AG04449 (cell line): ENCODE results near the gene MDH2.
"Not testable (repeated sequence)": the region's sequence is repeated elsewhere in the genome, so short reads cannot be mapped to it uniquely, and the experiment has no call there.

Experiments
- CTCF ChIA-PET: fragments of 350-600 bp; formaldehyde crosslinking; extraction: SDS; loops from one replicate; lab custom pipeline; 2021; ENCODE audit warnings: antibody characterized with exemption; lab: Yijun Ruan, JAX
- POLR2A ChIA-PET: fragments of 400-600, 350-600 bp; formaldehyde crosslinking; extraction: SDS; loops from one replicate; lab custom pipeline; 2020; ENCODE audit warnings: antibody characterized with exemption, inconsistent platforms; lab: Yijun Ruan, JAX
- DNase-seq: peaks from one replicate; pipeline ENCODE4 v3.0.0-alpha.2; 2010; ENCODE audit warnings: low read depth, low spot score
- H3K4me3 ChIP-seq: 2 replicates; pipeline ENCODE4 v1.5.1; 2011; ENCODE audit warnings: low read depth, mild to moderate bottlenecking, control low read depth, low read length
- CTCF ChIP-seq: IDR thresholded peaks from one replicate; pipeline ENCODE4 v1.5.1; 2011; ENCODE audit warnings: mild to moderate bottlenecking, moderate library complexity, low read length, control low read depth, inconsistent platforms; ENCODE audit not compliant: insufficient read depth; ENCODE audit errors: missing control alignments

Gene MDH2

GRCh38 chr7:76008156-76008687 is 39.7 kb upstream of the MDH2 start:
- ChIA-PET CTCF (interaction anchor here (0.8 to 0.9 kb wide), 2 partner anchors 12 to 16 kb away, joined by 4 to 6 read pairs; no protein-coding TSS in a partner anchor), POLR2A (no interaction called here)
- no peak overlapping the region for H3K4me3 ChIP-seq
- DNase-seq: no peak
- no peak for TF ChIP-seq CTCF

GRCh38 chr7:76009672-76010600 is 38.0 kb upstream of the MDH2 start:
- ChIA-PET CTCF (interaction anchor here (0.6 to 3.4 kb wide), 4 partner anchors 10 to 145 kb away, joined by 3 to 25 read pairs (median 4); no protein-coding TSS in a partner anchor), POLR2A (interaction anchor here (0.6 kb wide), 1 partner anchor 33 kb away, joined by 3 read pairs; no protein-coding TSS in a partner anchor)
- DNase-seq: no peak
- no peak for TF ChIP-seq CTCF
- no peak overlapping the region for H3K4me3 ChIP-seq

GRCh38 chr7:76011442-76011861 is 36.5 kb upstream of the MDH2 start:
- ChIA-PET POLR2A (interaction anchor here (1.3 kb wide), 1 partner anchor 16 kb away, joined by 3 read pairs; no protein-coding TSS in a partner anchor), CTCF (interaction anchor here (0.8 to 3.4 kb wide), 4 partner anchors 9 to 145 kb away, joined by 3 to 25 read pairs (median 4); no protein-coding TSS in a partner anchor)
- no peak overlapping the region for H3K4me3 ChIP-seq
- DNase-seq: peak; percentile 55
- TF ChIP-seq CTCF: no peak

- ChIA-PET POLR2A (no interaction called here), CTCF (interaction anchor here (7.5 kb wide), 1 partner anchor 147 kb away, joined by 229 read pairs; no protein-coding TSS in a partner anchor)
- no peak for DNase-seq
- no peak overlapping the region for H3K4me3 ChIP-seq
- no peak for TF ChIP-seq CTCF
Observed at GRCh38 chr7:76016191-76016947, 31.5 kb upstream of the MDH2 start.

- H3K4me3 ChIP-seq, DNase-seq, POLR2A ChIA-PET: not testable (repeated sequence)
- CTCF ChIA-PET: interaction anchor here (1.0 to 7.5 kb wide), 4 partner anchors 9 to 150 kb away, joined by 3 to 229 read pairs (median 16); no protein-coding TSS in a partner anchor
Observed at GRCh38 chr7:76018520-76018919, 29.4 kb upstream of the MDH2 start.
